Activated naive CD4-positive, alpha-beta T cell treated with anti-CD3 and anti-CD28 coated beads, Interleukin-2, amount 10 ng/mL, durations not matched to agents 7 days and 5 days (primary cell): ENCODE measurements around the gene TMEM134.

Experiments
- CTCF ChIA-PET: fragments of 350-600 bp; sonication (Branson Sonifier 250); formaldehyde crosslinking; loops from one replicate; lab custom pipeline; 2021; ENCODE audit warnings: antibody characterized with exemption; lab: Charles Lee
- DNase-seq: peaks from one replicate; pipeline ENCODE4 v3.0.0-alpha.2; 2020
- H3K27ac Mint-ChIP-seq: one replicate; pipeline ENCODE4 v1.8.0; 2021; ENCODE audit warnings: mild to moderate bottlenecking, moderate library complexity, mixed read lengths
- H3K27me3 Mint-ChIP-seq: one replicate; pipeline ENCODE4 v1.8.0; 2021; ENCODE audit warnings: mild to moderate bottlenecking, mixed read lengths
- H3K36me3 Mint-ChIP-seq: one replicate; pipeline ENCODE4 v1.8.0; 2021; ENCODE audit warnings: mixed read lengths
- H3K4me1 Mint-ChIP-seq: one replicate; pipeline ENCODE4 v1.8.0; 2021; ENCODE audit warnings: mixed read lengths
- H3K4me3 Mint-ChIP-seq: one replicate; pipeline ENCODE4 v1.8.0; 2021; ENCODE audit warnings: mild to moderate bottlenecking, moderate library complexity, mixed read lengths
- H3K9me3 Mint-ChIP-seq: one replicate; pipeline ENCODE4 v1.8.0; 2021; ENCODE audit warnings: mixed read lengths

The TMEM134 gene

GRCh38 chr11:67495234-67496005 is 26.4 kb upstream of the TMEM134 start:
- no peak overlapping the region for H3K27ac Mint-ChIP-seq
- H3K36me3 Mint-ChIP-seq = peaks cover 27% of the 10 kb centered on the region
- no peaks in the 10 kb centered on the region for H3K9me3 Mint-ChIP-seq
- CTCF ChIA-PET = no interaction called here
- DNase-seq = no peak
- H3K4me3 Mint-ChIP-seq = no peak overlapping the region
- H3K27me3 Mint-ChIP-seq = no peaks in the 10 kb centered on the region
- H3K4me1 Mint-ChIP-seq = peaks cover under 1% of the 10 kb centered on the region

GRCh38 chr11:67494371-67495233 is 25.6 kb upstream of the TMEM134 start:
- no peaks in the 10 kb centered on the region for H3K9me3 Mint-ChIP-seq
- H3K36me3 Mint-ChIP-seq = peaks cover 28% of the 10 kb centered on the region
- no peak overlapping the region for H3K27ac Mint-ChIP-seq
- CTCF ChIA-PET = no interaction called here
- no peaks in the 10 kb centered on the region for H3K27me3 Mint-ChIP-seq
- DNase-seq = no peak
- no peak overlapping the region for H3K4me3 Mint-ChIP-seq
- peaks cover under 1% of the 10 kb centered on the region for H3K4me1 Mint-ChIP-seq

- H3K27me3 Mint-ChIP-seq = no peaks in the 10 kb centered on the region
- CTCF ChIA-PET = no interaction called here
Measured at GRCh38 chr11:67493548-67494370, 24.7 kb upstream of the TMEM134 start.

GRCh38 chr11:67492801-67493547 is 23.9 kb upstream of the TMEM134 start:
- H3K36me3 Mint-ChIP-seq = peaks cover 33% of the 10 kb centered on the region
- no peak overlapping the region for H3K27ac Mint-ChIP-seq
- H3K27me3 Mint-ChIP-seq = no peaks in the 10 kb centered on the region
- DNase-seq = no peak
- CTCF ChIA-PET = no interaction called here
- no peaks in the 10 kb centered on the region for H3K9me3 Mint-ChIP-seq
- H3K4me3 Mint-ChIP-seq = no peak overlapping the region
- H3K4me1 Mint-ChIP-seq = peaks cover 12% of the 10 kb centered on the region

More at GRCh38 chr11:67493548-67494370, 24.7 kb upstream of the TMEM134 start:
- no peak for DNase-seq
- peaks cover 4% of the 10 kb centered on the region for H3K4me1 Mint-ChIP-seq
- peaks cover 27% of the 10 kb centered on the region for H3K36me3 Mint-ChIP-seq
- no peaks in the 10 kb centered on the region for H3K9me3 Mint-ChIP-seq
- H3K27ac Mint-ChIP-seq = no peak overlapping the region
- no peak overlapping the region for H3K4me3 Mint-ChIP-seq

GRCh38 chr11:67492069-67492727 is 23.1 kb upstream of the TMEM134 start:
- Mint-ChIP-seq H3K27me3 (no peaks in the 10 kb centered on the region), H3K4me1 (peaks cover 19% of the 10 kb centered on the region), H3K27ac (no peak overlapping the region), H3K9me3 (no peaks in the 10 kb centered on the region), H3K4me3 (no peak overlapping the region), H3K36me3 (peaks cover 41% of the 10 kb centered on the region)
- DNase-seq = no peak
- CTCF ChIA-PET = interaction anchor here (0.6 to 1.0 kb wide), 2 partner anchors 24 to 312 kb away, joined by 3 to 4 read pairs; no protein-coding TSS in a partner anchor

- Mint-ChIP-seq H3K36me3 (peaks cover 48% of the 10 kb centered on the region), H3K9me3 (no peaks in the 10 kb centered on the region), H3K4me1 (peaks cover 27% of the 10 kb centered on the region), H3K27me3 (no peaks in the 10 kb centered on the region), H3K27ac (no peak overlapping the region), H3K4me3 (no peak overlapping the region)
- CTCF ChIA-PET = interaction anchor here (0.6 to 1.2 kb wide), 4 partner anchors 14 to 311 kb away, joined by 3 to 4 read pairs (median 4); partner anchors contain the start of genes CDK2AP2 and PITPNM1
- no peak for DNase-seq
Measured at GRCh38 chr11:67491276-67492068, 22.4 kb upstream of the TMEM134 start.

GRCh38 chr11:67490727-67491065 is 21.6 kb upstream of the TMEM134 start:
- Mint-ChIP-seq H3K27me3 (no peaks in the 10 kb centered on the region), H3K4me1 (peaks cover 35% of the 10 kb centered on the region), H3K9me3 (no peaks in the 10 kb centered on the region), H3K36me3 (peaks cover 49% of the 10 kb centered on the region), H3K4me3 (no peak overlapping the region), H3K27ac (no peak overlapping the region)
- DNase-seq = no peak
- CTCF ChIA-PET = interaction anchor here (1.1 to 1.2 kb wide), 3 partner anchors 15 to 90 kb away, joined by 3 to 4 read pairs (median 3); partner anchors contain the start of genes CDK2AP2 and PITPNM1

GRCh38 chr11:67489885-67490726 is 21.1 kb upstream of the TMEM134 start:
- CTCF ChIA-PET = interaction anchor here (1.1 to 1.2 kb wide), 2 partner anchors 16 to 89 kb away, joined by 3 to 4 read pairs; partner anchors contain the start of gene PITPNM1
- H3K4me1 Mint-ChIP-seq = peaks cover 40% of the 10 kb centered on the region
- no peaks in the 10 kb centered on the region for H3K9me3 Mint-ChIP-seq
- H3K27me3 Mint-ChIP-seq = no peaks in the 10 kb centered on the region
- no peak for DNase-seq
- H3K4me3 Mint-ChIP-seq = no peak overlapping the region
- H3K36me3 Mint-ChIP-seq = peaks cover 49% of the 10 kb centered on the region
- H3K27ac Mint-ChIP-seq = no peak overlapping the region

- H3K4me1 Mint-ChIP-seq = peaks cover 48% of the 10 kb centered on the region
- H3K4me3 Mint-ChIP-seq = no peak overlapping the region
- CTCF ChIA-PET = interaction anchor here (1.1 to 1.2 kb wide), 2 partner anchors 17 to 88 kb away, joined by 3 read pairs; no protein-coding TSS in a partner anchor
- no peaks in the 10 kb centered on the region for H3K9me3 Mint-ChIP-seq
- H3K27me3 Mint-ChIP-seq = no peaks in the 10 kb centered on the region
- H3K36me3 Mint-ChIP-seq = peaks cover 53% of the 10 kb centered on the region
- H3K27ac Mint-ChIP-seq = no peak overlapping the region
- peak; percentile 17 for DNase-seq
Measured at GRCh38 chr11:67489203-67489884, 20.3 kb upstream of the TMEM134 start.

- H3K36me3 Mint-ChIP-seq = peaks cover 47% of the 10 kb centered on the region
Measured at GRCh38 chr11:67486481-67487195, 17.6 kb upstream of the TMEM134 start.

More at GRCh38 chr11:67486481-67487195, 17.6 kb upstream of the TMEM134 start:
- DNase-seq = peak; percentile 19
- peaks cover 4% of the 10 kb centered on the region for H3K27me3 Mint-ChIP-seq
- H3K4me3 Mint-ChIP-seq = peak overlapping the region; percentile 95
- CTCF ChIA-PET = interaction anchor here (1.0 to 1.9 kb wide), 4 partner anchors 48 to 141 kb away, joined by 3 to 6 read pairs (median 4); partner anchors contain the start of gene TBC1D10C
- peak overlapping the region; percentile 99 for H3K27ac Mint-ChIP-seq
- H3K9me3 Mint-ChIP-seq = no peaks in the 10 kb centered on the region
- peaks cover 69% of the 10 kb centered on the region for H3K4me1 Mint-ChIP-seq
